VCaP (cell line): Measurements from ENCODE around the gene GPRIN2.
A peak's percentile ranks its signal among the peaks of the same experiment; 100 is the strongest.

ENCODE experiments used
- H3K27ac ChIP-seq: fragments of 450-650 bp; 2 replicates; pipeline ENCODE4 v1.5.1; 2017
- CTCF ChIP-seq: fragments of 450-650 bp; conservative IDR thresholded peaks from 2 replicates; pipeline ENCODE4 v1.5.1; 2017; ENCODE audit warnings: mild to moderate bottlenecking, moderate library complexity

GPRIN2 gene

GRCh38 chr10:46557319-46558121 is 1.1 kb upstream of the GPRIN2 start:
- no peak for TF ChIP-seq CTCF
- H3K27ac ChIP-seq = peak overlapping the region; percentile 97

GRCh38 chr10:46555713-46556514 is 544 bp downstream of the GPRIN2 start:
- no peak for TF ChIP-seq CTCF
- peak overlapping the region; percentile 97 for H3K27ac ChIP-seq

- peak overlapping the region; percentile 97 for H3K27ac ChIP-seq
- no peak for TF ChIP-seq CTCF
Measured at GRCh38 chr10:46555366-46555712, 1.1 kb downstream of the GPRIN2 start.

GRCh38 chr10:46554166-46554781 is 2.2 kb downstream of the GPRIN2 start:
- TF ChIP-seq CTCF = no peak
- H3K27ac ChIP-seq = peak overlapping the region; percentile 97

- TF ChIP-seq CTCF = no peak
- H3K27ac ChIP-seq = peak overlapping the region; percentile 97
Measured at GRCh38 chr10:46553238-46554049, 3.0 kb downstream of the GPRIN2 start.

GRCh38 chr10:46552526-46553237 is 3.8 kb downstream of the GPRIN2 start:
- peak overlapping the region; percentile 97 for H3K27ac ChIP-seq
- TF ChIP-seq CTCF = no peak
